ENCODE measurements around the gene SPINDOC.

DNA sequence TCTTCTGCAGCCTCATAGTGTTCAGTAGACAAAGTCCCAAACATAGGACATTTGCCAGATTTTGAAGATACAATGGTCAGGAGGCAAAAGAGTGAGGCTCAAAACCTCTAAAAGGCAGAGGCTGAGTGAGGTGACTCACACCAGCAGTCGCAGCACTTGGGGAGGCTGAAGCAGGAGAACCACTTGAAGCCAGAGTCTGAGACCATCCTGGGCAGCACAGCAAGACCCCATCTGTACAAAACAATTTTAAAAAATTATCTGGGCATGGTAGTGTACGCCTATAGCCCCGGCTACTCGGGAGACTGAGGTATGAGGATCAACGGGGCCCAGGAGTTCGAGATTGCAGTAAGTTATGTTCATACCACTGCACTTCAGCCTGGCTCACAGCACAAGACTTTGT, 30.5 kb upstream of the SPINDOC start:
- TF ChIP-seq, protein P1, sequence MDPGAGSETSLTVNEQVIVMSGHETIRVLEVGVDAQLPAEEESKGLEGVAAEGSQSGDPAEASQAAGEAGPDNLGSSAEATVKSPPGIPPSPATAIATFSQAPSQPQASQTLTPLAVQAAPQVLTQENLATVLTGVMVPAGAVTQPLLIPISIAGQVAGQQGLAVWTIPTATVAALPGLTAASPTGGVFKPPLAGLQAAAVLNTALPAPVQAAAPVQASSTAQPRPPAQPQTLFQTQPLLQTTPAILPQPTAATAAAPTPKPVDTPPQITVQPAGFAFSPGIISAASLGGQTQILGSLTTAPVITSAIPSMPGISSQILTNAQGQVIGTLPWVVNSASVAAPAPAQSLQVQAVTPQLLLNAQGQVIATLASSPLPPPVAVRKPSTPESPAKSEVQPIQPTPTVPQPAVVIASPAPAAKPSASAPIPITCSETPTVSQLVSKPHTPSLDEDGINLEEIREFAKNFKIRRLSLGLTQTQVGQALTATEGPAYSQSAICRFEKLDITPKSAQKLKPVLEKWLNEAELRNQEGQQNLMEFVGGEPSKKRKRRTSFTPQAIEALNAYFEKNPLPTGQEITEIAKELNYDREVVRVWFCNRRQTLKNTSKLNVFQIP (CRISPR knock-in tag; IDR thresholded peaks at IDR 0.05; ENCODE audit: borderline replicate concordance, low read depth): no peak
- TF ChIP-seq, protein P2, sequence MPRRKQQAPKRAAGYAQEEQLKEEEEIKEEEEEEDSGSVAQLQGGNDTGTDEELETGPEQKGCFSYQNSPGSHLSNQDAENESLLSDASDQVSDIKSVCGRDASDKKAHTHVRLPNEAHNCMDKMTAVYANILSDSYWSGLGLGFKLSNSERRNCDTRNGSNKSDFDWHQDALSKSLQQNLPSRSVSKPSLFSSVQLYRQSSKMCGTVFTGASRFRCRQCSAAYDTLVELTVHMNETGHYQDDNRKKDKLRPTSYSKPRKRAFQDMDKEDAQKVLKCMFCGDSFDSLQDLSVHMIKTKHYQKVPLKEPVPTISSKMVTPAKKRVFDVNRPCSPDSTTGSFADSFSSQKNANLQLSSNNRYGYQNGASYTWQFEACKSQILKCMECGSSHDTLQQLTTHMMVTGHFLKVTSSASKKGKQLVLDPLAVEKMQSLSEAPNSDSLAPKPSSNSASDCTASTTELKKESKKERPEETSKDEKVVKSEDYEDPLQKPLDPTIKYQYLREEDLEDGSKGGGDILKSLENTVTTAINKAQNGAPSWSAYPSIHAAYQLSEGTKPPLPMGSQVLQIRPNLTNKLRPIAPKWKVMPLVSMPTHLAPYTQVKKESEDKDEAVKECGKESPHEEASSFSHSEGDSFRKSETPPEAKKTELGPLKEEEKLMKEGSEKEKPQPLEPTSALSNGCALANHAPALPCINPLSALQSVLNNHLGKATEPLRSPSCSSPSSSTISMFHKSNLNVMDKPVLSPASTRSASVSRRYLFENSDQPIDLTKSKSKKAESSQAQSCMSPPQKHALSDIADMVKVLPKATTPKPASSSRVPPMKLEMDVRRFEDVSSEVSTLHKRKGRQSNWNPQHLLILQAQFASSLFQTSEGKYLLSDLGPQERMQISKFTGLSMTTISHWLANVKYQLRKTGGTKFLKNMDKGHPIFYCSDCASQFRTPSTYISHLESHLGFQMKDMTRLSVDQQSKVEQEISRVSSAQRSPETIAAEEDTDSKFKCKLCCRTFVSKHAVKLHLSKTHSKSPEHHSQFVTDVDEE (CRISPR knock-in tag; IDR thresholded peaks at IDR 0.05): no peak
